NOMO-1 treated with DMSO at 0.1 percent for 48 hours (cell line): ENCODE data around the gene SLC19A1.
A peak's percentile ranks its signal among the peaks of the same experiment; 100 is the strongest.

ENCODE experiments used
- DNase-seq: peaks from one replicate; lab custom pipeline; 2025; ENCODE audit not compliant: unreplicated experiment; lab: John Stamatoyannopoulos, UW

SLC19A1 gene

DNA sequence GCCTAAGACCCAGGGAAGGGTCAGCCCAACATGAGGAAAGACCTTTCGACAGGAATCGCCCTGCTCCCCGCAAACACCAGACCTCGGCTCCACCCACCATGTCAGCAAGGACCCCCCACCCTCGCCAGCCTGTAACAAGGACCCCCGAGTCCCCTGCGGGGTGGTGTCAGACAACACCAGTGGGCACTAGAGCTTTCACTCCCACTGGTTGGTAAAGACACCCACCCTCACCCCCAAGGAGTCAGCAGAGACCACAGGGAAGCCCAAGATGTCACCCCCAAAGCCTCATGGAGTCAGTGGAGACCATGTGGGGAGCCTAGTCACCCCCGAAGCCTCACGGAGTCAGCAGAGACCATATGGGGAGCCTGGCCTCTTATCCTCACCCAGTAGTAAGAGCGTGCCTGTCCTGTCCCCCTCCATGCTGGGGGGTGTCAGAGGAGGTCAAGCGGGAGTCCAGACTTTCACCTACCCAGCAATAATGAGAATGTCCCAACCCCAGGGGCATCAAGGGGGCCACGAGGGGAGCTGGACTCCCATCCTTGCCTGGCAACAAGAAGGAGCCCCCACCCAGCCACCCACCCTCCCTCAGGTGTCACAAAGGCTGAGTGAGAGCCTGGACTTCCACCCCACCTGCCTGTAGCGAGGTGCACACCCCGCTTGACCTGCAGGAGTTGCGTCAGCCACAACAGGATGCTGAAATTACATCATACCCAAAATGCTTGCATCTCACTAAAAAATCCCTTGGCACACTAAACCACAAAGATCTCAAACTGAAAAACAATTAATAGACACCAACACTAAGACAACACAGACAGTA lies 24.8 kb downstream of the SLC19A1 start:
- peak; percentile 52 for DNase-seq

DNA sequence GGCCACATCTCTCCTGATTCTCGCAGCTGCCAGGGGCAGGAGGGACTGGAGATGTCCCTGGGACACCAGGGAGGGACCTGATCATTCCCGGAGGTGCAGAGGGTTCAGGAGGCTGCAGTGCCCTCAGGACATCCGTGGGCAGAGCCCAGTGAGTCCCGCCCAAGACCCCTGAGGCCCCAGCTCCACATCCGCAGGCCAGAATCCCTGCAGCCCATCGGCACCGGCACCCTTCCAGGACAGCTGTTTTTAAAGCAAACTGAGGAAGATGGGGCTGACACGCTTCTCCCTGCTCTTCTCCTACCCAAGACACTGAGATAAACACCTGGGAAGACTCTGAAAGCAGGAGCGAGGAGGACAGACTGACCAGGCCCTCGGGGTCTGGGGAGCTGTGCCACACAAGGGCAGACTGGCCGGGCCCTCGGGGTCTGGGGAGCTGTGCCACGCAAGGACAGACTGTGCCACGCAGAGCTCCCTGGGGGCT lies 25.5 kb downstream of the SLC19A1 start:
- DNase-seq: no peak

DNA sequence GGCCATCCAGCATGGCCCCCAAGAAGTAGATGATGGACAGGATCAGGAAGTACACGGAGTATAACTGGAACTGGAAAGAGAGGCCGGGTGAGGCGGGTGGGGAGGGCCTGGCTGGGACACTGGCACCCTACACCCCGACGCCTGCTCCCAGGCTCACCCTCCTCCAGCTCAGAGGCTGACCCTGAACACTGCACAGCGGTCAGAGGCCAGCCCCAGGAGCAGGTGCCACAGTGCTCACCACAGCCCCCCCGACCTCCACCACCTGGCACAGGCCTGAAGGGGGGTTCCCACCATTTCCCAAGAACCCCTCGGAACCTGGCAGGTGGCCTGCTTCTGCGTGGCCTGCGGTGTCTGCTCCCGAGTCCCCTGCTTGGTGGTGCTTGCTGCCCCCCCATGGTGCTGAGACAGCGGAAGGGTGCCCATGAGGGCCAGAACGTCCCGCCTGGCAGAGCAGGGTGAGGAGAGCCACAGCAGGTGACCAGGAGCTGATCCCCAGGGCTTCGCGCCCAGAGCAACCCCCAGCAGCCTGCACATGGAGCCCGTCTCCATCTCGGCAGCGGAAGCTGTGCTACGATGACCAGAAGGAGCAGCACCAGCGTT lies 26.1 kb downstream of the SLC19A1 start:
- no peak for DNase-seq

DNA sequence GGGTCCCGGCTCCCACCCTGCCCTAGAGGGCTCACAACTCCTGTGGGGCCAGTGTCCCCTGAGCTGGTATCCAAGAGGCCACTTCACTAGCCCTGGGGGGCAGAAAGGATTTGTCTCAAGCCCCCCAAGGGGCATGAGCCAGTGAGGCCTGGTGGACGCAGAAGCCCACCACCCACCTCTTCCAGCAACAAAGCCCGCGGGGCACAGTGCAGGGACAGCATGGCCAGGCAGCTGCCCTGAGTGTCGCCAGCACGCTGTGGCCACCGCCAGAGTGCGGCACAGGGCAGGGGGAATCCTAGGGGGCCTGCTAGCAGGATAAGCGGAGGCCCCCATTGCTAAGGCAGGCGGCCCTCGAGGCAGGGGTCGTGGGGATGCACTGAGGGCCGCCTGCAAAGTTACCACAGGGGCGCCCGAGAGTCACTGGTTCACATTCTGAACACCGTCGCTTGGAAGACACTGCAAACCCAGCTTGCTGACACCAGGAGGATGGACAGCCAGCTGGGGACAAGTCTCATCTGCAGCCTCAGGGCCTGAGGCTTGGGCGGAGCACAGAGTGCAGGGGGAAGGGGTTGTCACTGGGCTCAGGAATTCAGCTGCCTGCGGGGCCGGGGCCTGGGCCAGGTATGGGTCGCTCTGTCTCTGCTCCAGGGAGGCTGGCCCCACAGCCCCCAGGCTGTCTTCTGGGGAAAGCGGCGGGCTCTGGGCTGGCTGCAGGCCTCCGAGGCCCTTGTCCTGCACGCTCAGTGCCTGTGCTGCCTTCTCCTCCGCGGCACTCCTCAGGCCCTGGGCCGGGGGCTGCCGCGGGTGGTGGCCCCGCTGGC lies 26.8 kb downstream of the SLC19A1 start:
- no peak for DNase-seq

DNA sequence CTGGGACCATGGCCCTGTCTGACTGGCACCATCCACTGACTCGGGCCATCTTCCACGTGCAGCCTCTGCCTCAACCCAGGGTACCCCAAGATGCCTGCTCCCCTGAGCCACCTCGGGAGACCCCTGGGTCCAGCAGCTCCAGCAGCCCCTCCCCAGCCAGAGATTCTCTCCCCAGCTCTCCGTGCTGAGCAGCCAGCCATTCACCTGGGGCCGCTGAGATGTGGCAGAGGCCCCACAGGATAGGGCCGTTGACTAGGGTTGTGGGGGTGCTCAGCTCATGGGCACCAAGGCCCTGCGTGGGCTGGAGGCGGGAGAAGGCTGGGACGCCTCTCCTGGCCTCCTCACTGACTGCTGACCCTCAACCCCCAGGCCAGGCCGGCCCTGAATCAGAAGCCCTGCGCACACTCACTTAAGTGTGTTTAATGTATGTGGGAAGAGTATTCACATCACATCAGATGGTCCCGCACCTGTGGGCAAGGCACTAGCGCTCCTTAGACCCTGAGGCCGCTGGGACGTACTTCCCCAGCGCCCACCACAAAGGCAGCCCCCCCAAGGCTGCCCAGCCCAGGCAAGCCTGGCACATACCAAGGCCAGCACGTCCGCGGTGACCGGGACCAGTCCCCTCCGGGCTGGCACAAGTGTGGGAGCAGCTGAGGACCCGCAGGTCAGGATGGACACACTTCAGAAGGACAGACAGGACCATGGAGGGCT lies 27.8 kb downstream of the SLC19A1 start:
- DNase-seq: no peak

DNA sequence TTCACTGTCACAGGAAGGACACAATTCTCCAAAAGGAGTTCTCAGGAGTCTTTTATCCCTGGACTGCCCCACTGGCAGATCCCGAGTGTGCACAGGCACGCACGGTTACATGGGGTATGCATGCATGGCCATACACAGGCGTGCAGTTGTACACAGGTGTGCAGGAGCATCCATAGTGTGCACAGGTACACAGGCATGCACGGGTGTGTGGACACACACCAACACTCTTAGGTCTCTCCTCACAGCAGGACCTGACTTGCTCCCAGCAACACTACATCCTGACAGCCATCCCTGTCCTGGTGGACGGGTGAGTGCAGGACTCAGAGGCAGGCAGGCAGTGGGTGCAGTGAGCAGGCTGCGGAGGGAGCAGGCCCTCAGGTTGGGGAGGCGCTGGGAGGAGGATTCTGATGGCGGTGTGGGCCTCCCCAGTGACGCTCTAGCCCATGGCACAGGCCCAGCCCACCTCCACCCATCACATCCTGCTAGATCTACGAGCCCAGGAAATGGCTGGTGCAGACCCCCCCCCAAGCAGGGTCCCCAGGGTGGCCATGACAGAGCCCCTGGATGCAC lies 28.4 kb downstream of the SLC19A1 start:
- DNase-seq: no peak

DNA sequence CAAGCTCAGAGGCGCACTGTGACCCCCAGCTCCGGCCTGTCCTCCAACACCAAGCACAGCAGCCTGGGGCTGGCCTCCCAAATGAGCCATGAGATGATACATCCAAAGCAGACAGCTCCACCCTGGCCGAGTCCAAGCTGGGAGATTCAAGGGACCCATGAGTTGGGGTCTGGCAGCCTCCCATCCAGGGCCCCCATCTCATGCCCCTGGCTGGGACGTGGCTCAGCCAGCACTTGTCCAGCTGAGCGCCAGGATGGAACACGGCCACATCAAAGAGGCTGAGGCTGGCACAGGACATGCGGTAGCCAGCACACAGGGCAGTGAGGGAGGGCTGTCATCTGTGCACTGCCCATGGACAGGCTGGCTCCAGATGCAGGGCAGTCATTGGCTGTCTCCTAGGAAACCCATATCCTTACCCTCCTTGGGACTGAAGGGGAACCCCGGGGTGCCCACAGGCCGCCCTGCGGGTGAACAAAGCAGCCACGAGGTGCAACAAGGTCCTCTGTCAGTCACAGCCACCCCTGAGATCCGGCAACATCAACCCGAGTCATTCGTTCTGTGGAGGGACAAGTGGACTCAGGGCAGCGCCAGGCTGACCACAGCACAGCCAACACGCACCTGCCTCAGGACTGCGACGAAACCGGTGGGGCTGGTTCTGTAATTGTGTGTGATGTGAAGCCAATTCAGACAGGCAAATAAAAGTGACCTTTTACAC lies 29.1 kb downstream of the SLC19A1 start:
- DNase-seq: no peak

DNA sequence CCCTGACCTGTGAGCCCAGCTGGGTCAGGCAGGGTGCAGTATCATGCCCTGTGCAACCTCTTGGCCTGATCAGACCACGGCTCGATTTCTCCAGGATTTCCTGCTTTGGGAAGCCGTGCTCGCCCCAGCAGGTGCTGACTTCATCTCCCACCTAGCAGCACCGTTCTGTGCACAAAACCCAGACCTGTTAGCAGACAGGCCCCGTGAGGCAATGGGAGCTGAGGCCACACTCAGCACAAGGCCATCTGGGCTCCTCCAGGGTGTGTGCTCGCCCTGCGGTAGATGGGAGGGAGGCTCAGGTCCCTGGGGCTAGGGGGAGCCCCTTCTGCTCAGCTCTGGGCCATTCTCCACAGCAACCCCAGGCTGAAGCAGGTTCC lies 29.6 kb downstream of the SLC19A1 start:
- no peak for DNase-seq

DNA sequence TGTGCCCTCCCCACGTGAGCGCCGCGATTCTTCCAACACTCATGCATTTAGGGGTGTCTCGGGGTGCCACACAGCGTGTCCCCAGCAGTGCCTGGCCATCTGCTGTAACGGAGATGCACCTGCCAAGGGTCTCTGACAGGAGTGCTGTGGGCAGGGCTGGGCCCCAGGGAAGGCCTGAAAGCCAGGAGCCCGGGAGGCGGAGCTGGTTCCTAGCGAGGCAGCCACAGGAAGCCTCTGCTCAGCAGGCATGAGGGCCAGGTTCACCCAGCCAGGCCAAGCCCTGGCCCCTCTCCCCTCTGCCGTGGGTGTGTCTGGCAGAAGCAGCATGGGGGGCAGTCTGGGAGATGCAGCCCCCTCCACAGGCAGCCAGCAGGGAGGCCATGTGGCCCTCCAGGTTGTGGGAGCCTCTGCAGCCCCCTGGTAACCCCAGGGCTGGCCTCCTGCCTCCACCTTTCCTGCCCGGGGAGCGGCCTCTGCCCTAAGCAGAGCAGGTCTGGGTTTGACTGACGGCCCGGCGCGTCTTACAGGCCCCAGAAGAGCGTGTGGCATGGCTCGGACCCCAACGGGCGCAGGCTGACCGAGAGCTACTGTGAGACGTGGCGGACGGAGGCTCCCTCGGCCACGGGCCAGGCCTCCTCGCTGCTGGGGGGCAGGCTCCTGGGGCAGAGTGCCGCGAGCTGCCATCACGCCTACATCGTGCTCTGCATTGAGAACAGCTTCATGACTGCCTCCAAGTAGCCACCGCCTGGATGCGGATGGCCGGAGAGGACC lies 30.4 kb downstream of the SLC19A1 start:
- DNase-seq: no peak

DNA sequence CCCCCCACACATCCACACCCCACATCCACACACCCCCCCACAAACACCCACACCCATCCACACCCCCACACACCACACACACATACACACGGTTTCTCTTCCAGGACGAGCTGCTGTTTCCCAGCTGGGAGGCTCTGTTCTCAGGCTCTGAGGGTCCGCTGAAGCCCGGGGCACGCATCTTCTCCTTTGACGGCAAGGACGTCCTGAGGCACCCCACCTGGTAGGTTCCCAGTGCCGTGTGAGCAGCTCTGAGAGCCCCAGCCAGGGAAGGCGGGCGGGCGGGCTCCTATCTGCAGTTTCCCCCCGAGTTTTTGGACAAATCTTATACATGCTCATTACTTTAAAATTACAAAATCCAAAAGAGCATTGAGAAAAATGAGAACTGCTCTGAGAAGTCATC lies 31.2 kb downstream of the SLC19A1 start:
- no peak for DNase-seq

DNA sequence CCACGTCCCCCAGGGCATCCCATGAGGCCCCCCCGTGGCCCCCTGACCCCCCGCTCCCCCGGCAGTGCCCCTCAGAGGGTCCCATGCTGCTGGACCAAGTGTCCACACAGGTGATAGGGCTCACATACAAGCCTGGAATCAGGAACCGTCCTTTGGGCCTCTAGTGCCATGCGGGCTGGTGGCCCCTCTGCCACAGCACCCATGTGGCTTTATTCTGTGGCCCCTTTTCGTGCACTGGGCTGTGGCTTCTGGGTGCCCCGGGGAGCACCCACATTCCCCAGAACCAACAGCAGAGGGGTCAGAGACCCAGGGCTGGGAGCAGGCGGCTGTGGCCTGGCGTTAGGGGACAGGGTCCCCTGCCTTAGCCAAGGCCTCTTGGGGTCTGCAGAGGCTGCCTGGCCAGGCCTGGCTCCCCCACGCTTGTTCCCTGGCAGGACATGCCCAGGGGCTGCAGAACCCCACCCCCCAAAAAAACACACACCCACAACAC lies 31.7 kb downstream of the SLC19A1 start:
- DNase-seq: no peak

DNA sequence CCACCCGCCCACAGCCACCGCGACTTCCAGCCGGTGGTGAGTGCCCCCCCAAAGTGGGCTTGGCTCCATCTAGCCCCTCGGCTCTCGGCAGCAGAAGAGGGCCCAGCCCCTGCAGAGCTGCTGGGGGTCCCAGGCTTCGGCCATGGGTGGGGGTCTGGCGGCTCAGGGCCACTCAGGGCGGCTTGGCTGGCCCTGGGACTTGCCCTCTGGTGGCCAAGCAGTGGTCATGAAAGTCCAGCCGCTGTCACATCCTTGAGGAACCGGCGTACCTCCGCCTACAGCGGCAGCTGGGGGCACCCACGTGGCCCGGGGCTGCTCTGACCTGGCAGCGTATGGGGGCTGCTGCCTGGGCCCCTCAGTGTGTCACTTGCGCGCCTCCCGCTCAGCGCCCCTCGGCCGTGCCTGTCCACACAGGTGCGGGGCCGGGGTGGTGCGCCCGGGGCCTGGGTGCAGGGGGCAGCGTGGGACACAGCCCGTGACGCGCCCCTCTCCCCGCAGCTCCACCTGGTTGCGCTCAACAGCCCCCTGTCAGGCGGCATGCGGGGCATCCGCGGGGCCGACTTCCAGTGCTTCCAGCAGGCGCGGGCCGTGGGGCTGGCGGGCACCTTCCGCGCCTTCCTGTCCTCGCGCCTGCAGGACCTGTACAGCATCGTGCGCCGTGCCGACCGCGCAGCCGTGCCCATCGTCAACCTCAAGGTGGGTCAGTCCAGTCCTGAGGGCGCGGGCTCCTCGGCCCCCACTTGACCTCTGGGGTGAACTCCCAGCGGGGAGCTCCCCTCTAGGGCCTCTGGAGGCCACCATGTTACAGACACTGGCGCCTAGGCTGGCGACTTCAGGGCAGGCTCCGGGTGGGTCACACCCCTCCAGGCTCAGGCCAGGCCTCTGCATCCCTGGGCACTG lies 32.4 kb downstream of the SLC19A1 start:
- DNase-seq: no peak

DNA sequence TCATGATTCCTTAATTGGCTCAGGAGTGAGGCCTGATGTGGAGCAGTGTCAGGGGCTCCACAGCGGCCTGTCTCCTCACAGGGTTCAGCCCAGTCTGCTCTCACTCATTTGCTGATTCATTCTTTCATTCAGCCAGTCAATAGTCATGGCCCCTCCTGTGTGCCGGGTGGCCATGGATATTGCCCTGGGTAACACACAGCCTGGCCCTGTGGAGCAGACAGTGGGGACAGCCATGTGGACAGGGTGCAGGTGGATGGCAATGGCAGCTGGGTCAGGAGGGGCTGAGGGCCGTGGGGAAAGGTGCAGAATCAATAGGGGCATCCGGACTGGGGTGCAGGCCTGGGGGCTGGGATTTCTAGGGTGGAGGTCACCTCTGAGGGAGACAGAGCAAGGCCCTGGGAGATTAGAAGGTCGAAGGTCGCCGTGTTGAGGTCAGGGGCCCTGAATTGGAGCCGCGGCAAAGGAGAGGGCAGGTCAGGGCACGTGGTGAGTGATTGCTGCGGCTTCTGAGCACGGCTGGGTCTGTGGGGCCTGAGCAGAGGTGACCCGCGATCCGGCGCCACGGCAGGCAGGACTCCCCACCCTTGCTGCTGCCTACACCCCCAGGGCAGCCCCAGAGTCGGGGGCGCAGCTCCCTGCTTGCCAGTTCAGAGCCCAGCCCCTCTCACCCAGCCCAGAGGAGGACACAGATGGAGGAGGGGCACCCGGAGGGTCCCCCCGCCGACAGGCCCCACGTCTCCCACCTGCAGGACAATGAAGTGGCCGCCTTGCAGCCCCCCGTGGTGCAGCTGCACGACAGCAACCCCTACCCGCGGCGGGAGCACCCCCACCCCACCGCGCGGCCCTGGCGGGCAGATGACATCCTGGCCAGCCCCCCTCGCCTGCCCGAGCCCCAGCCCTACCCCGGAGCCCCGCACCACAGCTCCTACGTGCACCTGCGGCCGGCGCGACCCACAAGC lies 33.4 kb downstream of the SLC19A1 start:
- DNase-seq: no peak

DNA sequence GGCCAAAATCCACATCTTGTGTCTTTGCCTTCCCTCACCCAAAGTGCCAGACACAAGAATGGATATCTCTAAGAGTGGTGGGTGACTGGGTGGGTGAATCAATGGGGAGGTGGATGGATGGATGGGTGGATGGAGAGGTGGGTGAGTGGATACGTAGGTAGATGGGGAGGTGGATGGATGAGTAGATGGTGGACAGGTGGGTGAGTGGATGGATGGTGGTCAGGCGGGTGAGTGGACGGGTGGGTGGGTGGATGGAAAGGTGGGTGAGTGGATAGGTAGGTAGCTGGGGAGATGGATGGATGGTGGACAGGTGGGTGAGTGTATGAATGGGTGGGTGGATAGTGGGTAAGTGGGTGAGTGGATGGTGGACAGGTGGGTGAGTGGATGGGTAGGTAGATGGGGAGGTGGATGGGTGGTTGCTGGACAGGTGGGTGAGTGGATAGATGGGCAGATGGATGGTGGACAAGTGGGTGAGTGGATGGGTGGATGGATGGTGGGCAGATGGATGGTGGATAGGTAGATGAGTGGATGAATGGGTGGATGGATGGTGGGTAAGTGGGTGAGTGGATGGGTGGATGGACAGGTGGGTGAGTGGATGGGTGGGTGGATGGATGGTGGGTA lies 34.2 kb downstream of the SLC19A1 start:
- no peak for DNase-seq

DNA sequence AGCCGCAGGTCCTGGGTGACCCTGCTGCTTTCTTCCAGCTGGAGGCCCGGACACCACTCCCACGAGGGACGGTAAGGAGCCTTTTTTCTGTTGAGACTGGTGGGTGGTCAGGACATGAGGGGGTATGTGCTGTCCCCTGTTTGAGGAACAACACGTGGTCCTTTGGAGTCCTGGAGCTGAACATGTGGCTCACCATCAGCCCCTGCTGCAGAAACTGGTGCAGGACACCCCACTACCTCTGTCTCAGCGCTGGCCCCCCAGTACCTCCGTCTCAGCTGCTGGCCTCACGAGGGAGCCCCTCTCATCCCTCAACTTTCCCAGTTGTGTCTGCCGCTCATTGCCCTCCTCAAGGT lies 34.7 kb downstream of the SLC19A1 start:
- DNase-seq: no peak

DNA sequence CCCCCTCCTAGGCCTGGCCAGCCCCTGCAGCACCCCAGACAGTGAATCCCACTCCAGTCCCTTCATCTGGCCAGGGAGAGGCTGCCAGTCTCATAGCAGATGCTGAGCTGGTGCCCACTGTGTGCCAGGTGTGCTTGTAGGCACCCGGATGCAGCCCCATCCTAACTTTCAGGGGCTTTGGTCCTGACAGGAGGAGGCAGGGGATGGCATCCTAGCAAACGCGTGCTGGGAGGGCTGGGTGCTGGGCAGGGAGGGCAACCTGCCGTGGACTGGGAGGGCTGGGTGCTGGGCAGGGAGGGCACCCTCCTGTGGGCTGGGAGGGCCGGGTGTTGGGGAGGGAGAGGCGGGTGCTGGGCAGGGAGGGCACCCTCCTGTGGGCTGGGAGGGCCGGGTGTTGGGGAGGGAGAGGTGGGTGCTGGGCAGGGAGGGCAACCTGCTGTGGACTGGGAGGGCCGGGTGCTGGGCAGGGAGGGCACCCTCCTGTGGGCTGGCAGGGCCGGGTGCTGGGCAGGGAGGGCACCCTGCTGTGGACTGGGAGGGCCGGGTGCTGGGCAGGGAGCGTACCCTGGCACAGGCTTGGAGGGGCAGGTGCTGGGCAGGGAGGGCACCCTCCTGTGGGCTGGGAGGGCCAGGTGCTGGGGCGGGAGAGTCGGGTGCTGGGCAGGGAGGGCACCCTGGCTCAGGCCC lies 35.3 kb downstream of the SLC19A1 start:
- no peak for DNase-seq
